B cell (primary cell): ENCODE results near the gene PTH1R. TPM values are rescaled to one million over a fixed set of nuclear protein-coding genes. Genes with fewer than 3 reads are reported as not detected.
A peak's percentile ranks its signal among the peaks of the same experiment; 100 is the strongest.

ENCODE experiments used
- ATAC-seq: fragments of 200-7000 bp; cut with Tn5 transposase; one replicate; pipeline ENCODE4 v1.10.0; 2021; ENCODE audit warnings: low read depth, mild to moderate bottlenecking, moderate number of reproducible peaks, moderate library complexity
- CTCF ChIA-PET: fragments of 350-600 bp; sonication (Branson Sonifier 250); formaldehyde crosslinking; loops from one replicate; lab custom pipeline; 2021; ENCODE audit warnings: antibody characterized with exemption, inconsistent platforms; lab: Charles Lee
- POLR2A ChIA-PET: fragments of 350-600 bp; sonication (Branson Sonifier 250); formaldehyde crosslinking; loops from one replicate; lab custom pipeline; 2021; ENCODE audit warnings: antibody characterized with exemption; lab: Charles Lee
- DNase-seq: peaks from one replicate; pipeline ENCODE4 v3.0.0; 2013
- H2AFZ ChIP-seq: 2 replicates; pipeline ENCODE4 v1.6.1; 2012; ENCODE audit warnings: mild to moderate bottlenecking, low read depth, low read length; ENCODE audit not compliant: insufficient read depth, poor library complexity, severe bottlenecking
- H3K27ac ChIP-seq, 2 donors: 1 replicate in 1 of 2; 2 replicates in 1 of 2; pipeline ENCODE4 v1.5.1; 2012 to 2013; ENCODE audit warnings: low read length in 2 of 2, mild to moderate bottlenecking in 2 of 2, moderate library complexity in 1 of 2
- H3K27me3 ChIP-seq, 4 experiments: fragments of 200-600 bp in 1 of 4; sonication (generic) in 1 of 4; replicated peaks in 1 of 4; 1 replicate in 2 of 4; 2 replicates in 2 of 4; pipeline versions ENCODE4 v1.6.1 to v1.7.0; 2013 to 2016; ENCODE audit warnings: low read length in 3 of 4, mild to moderate bottlenecking in 2 of 4, mixed read lengths in 1 of 4, moderate library complexity in 1 of 4; ENCODE audit not compliant: insufficient read depth in 4 of 4, control insufficient read depth in 3 of 4; ENCODE audit errors: control extremely low read depth in 1 of 4
- H3K36me3 ChIP-seq, 2 experiments: replicated peaks in 1 of 2; 1 replicate in 1 of 2; 2 replicates in 1 of 2; pipeline versions ENCODE4 v1.6.1 to v1.7.1; 2013; ENCODE audit warnings: low read length in 1 of 2; ENCODE audit not compliant: insufficient read depth in 2 of 2, control insufficient read depth in 1 of 2; ENCODE audit errors: control extremely low read depth in 1 of 2, extremely low read depth in 1 of 2
- H3K4me1 ChIP-seq, 2 donors: fragments of 200-600 bp in 1 of 2; sonication (generic) in 1 of 2; 1 replicate in 1 of 2; 2 replicates in 1 of 2; pipeline versions ENCODE4 v1.5.1 to v1.6.1; 2013 to 2017; ENCODE audit warnings: low read length in 2 of 2; ENCODE audit not compliant: control insufficient read depth in 2 of 2, insufficient read depth in 2 of 2
- H3K4me2 ChIP-seq: replicated peaks from 2 replicates; pipeline ENCODE3; 2012; ENCODE audit warnings: mild to moderate bottlenecking, low read depth, low read length; ENCODE audit not compliant: poor library complexity, severe bottlenecking
- H3K4me3 ChIP-seq, 5 experiments: fragments of 200-600 bp in 1 of 5; sonication (generic) in 1 of 5; 1 replicate in 3 of 5; 2 replicates in 2 of 5; pipeline versions ENCODE4 v1.5.1 to v1.7.0; 2011 to 2016; ENCODE audit warnings: low read length in 4 of 5, mild to moderate bottlenecking in 4 of 5, low read depth in 2 of 5, control low read depth in 1 of 5, moderate library complexity in 1 of 5; ENCODE audit not compliant: insufficient read depth in 1 of 5; ENCODE audit errors: control extremely low read depth in 1 of 5, extremely low read depth in 1 of 5
- H3K79me2 ChIP-seq: fragments of 200-600 bp; sonication (generic); one replicate; pipeline ENCODE4 v1.6.0; 2016; ENCODE audit warnings: low read length; ENCODE audit not compliant: control insufficient read depth, insufficient read depth
- H3K9ac ChIP-seq: fragments of 200-600 bp; sonication (generic); 2 replicates; pipeline ENCODE4 v1.6.1; 2017; ENCODE audit warnings: mild to moderate bottlenecking, low read length, moderate library complexity
- H3K9me3 ChIP-seq, 3 donors: one replicate each; pipeline versions ENCODE4 v1.6.1 to v1.7.1; 2013; ENCODE audit warnings: low read length in 2 of 3; ENCODE audit not compliant: control insufficient read depth in 2 of 3, insufficient read depth in 1 of 3; ENCODE audit errors: control extremely low read depth in 1 of 3
- H4K20me1 ChIP-seq: 2 replicates; pipeline ENCODE4 v1.6.0; 2012; ENCODE audit warnings: mild to moderate bottlenecking, low read length; ENCODE audit not compliant: insufficient read depth, control insufficient read depth, poor library complexity, severe bottlenecking
- H3K27ac Mint-ChIP-seq: one replicate; pipeline ENCODE4 v1.8.0; 2021; ENCODE audit warnings: mixed read lengths
- H3K27me3 Mint-ChIP-seq: one replicate; pipeline ENCODE4 v1.8.0; 2021; ENCODE audit warnings: mixed read lengths
- H3K4me1 Mint-ChIP-seq: one replicate; pipeline ENCODE4 v1.8.0; 2021; ENCODE audit warnings: mixed read lengths
- H3K4me3 Mint-ChIP-seq: one replicate; pipeline ENCODE4 v1.8.0; 2021; ENCODE audit warnings: mixed read lengths
- H3K9me3 Mint-ChIP-seq: one replicate; pipeline ENCODE4 v1.8.0; 2022; ENCODE audit warnings: mixed read lengths; ENCODE audit not compliant: insufficient read depth
- EZH2 ChIP-seq: IDR thresholded peaks from 2 replicates; pipeline ENCODE4 v1.6.1; 2012; ENCODE audit warnings: borderline replicate concordance, low read depth, mild to moderate bottlenecking, moderate library complexity, low read length; ENCODE audit not compliant: insufficient read depth, poor library complexity, severe bottlenecking
- WGBS: methylation state at CpG from one replicate; pipeline ENCODE4 v1.1.5; 2013; ENCODE audit warnings: missing lambda C conversion rate; ENCODE audit not compliant: insufficient coverage; 5-methylcytosine and 5-hydroxymethylcytosine counted together
- intact Hi-C: fragments of 100-400 bp; cut with micrococcal nuclease; formaldehyde crosslinking; loops from one replicate; pipeline ENCODE4 v1.10.0; 2022
- polyA plus RNA-seq: library from polyadenylated mRNA; depleted of rRNA; stranded (reverse); fragments of >200 nt; gene quantifications from 2 replicates; pipeline ENCODE4 v1.2.3, GENCODE V29; 2012
- total RNA-seq, 2 donors: library from RNA; stranded (reverse); fragments of 120-200 nt in 1 of 2; gene quantifications; 1 replicate in 1 of 2; 2 replicates in 1 of 2; pipeline versions ENCODE4 v1.2.3 to v1.2.4, GENCODE V29; 2013 to 2022
- TF ChIP-seq, protein P1 (sequence below): fragments of 200-600 bp; IDR thresholded peaks from one replicate; pipeline ENCODE4 v1.8.0; 2022; ENCODE audit warnings: antibody characterized with exemption, mild to moderate bottlenecking

The PTH1R gene
- total and polyA plus RNA-seq, 2 donors (not counting 1 experiment from before 2014, with no cell fraction given): not detected

DNA sequence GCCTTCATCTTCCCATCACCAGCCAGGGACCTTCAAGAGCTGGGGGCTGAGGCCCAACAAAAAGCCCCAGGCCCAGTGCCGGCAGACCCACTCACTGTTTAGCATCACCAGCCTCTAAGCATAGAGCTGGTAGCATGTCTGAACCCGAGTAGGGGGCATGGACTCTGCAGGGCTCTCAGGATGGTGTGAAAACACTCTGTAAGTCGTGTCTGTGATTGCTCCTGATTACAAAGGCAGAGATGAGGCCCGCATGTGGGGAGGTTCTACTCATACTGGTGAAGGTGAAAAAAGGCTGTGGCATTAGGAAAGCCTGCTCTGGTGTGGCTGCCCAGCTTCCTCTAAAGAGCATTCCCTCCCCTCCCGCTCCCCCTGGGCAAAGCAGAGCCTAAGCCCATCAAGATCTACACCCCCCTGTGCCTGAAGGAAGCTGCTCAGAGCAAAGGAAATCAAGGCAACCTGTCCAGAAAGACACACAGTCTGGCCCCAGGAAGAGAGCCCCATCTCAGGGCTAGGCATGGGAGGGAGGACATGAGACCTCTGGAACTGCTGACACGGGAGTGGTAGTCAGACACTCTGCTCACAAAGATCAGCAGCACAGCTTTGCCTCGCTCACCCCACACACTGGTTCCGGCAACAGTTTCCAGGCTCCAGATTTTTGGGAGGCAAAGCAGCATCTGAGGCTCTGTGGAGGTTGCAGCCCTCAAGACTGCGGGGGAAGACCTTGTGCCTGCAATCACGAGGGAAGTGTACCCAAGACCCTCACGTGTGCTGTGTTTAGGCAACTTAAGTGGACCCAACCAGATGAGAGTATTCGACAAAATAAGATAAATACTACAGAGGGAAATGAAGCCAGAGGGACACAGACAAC is 62.3 kb downstream of the PTH1R start:
- Mint-ChIP-seq H3K27me3 (no peaks in the 10 kb centered on the region), H3K9me3 (no peaks in the 10 kb centered on the region), H3K27ac (peak overlapping the region; percentile 90), H3K4me3 (no peak overlapping the region), H3K4me1 (peaks cover 75% of the 10 kb centered on the region)
- Histone ChIP-seq H3K9me3 (no peaks in the 10 kb centered on the region), H3K4me2 (peak overlapping the region; percentile 48), H3K4me3 (no peak overlapping the region), H3K27ac (peak overlapping the region; percentile 26 to 87), H3K9ac (peak overlapping the region; percentile 18), H3K27me3 (no peaks in the 10 kb centered on the region), H3K79me2 (peaks cover 97% of the 10 kb centered on the region), H4K20me1 (peaks cover 65% of the 10 kb centered on the region), H3K4me1 (peaks cover 24 to 59% of the 10 kb centered on the region in 2 donors), H2AFZ (no peak overlapping the region), H3K36me3 (peaks cover 1 to 76% of the 10 kb centered on the region in 2 experiments)
- CTCF ChIA-PET: interaction anchor here (0.7 to 1.4 kb wide), 3 partner anchors 10 to 30 kb away, joined by 3 to 5 read pairs (median 4); no protein-coding TSS in a partner anchor
- 87% methylated on average over 10 of the region's 12 CpGs for WGBS
- no peak for ATAC-seq
- DNase-seq: no peak
- POLR2A ChIA-PET: interaction anchor here (1.1 kb wide), 1 partner anchor 33 kb away, joined by 5 read pairs; no protein-coding TSS in a partner anchor
- intact Hi-C loops: no loop called here
- TF ChIP-seq, protein P1, sequence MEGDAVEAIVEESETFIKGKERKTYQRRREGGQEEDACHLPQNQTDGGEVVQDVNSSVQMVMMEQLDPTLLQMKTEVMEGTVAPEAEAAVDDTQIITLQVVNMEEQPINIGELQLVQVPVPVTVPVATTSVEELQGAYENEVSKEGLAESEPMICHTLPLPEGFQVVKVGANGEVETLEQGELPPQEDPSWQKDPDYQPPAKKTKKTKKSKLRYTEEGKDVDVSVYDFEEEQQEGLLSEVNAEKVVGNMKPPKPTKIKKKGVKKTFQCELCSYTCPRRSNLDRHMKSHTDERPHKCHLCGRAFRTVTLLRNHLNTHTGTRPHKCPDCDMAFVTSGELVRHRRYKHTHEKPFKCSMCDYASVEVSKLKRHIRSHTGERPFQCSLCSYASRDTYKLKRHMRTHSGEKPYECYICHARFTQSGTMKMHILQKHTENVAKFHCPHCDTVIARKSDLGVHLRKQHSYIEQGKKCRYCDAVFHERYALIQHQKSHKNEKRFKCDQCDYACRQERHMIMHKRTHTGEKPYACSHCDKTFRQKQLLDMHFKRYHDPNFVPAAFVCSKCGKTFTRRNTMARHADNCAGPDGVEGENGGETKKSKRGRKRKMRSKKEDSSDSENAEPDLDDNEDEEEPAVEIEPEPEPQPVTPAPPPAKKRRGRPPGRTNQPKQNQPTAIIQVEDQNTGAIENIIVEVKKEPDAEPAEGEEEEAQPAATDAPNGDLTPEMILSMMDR: no peak
- no peak for TF ChIP-seq EZH2

DNA sequence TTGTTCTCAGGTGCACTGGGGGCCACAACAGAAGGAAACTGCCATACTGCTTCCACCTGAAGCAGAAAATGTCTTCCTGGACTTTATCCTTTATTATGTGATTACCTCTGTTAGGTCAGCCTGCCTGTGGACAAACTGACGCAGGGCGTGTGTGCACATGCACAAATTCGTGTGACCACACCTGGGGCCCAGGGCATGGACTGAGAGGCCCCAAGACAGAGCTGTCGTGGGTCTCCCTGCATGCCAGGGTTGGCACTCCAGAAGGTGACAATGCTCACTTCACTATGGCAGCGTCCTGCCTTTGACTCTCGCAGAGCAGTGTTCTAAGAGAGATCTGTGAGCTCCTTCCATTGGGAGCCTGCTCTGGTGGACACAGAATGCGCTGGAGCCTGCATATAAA is 64.6 kb downstream of the PTH1R start:
- Histone ChIP-seq H4K20me1 (peaks cover 82% of the 10 kb centered on the region), H3K9ac (no peak overlapping the region), H3K36me3 (peaks cover 0 to 74% of the 10 kb centered on the region in 2 experiments), H3K4me1 (peaks cover 30 to 59% of the 10 kb centered on the region in 2 donors), H3K4me2 (no peak overlapping the region), H3K27me3 (no peaks in the 10 kb centered on the region), H3K9me3 (no peaks in the 10 kb centered on the region), H3K4me3 (no peak overlapping the region), H2AFZ (no peak overlapping the region), H3K79me2 (peaks cover 97% of the 10 kb centered on the region), H3K27ac (peak overlapping the region in 1 of 2 donors; percentile 38)
- TF ChIP-seq, protein P1: no peak
- no peak for TF ChIP-seq EZH2
- no peaks in the 10 kb centered on the region for H3K9me3 Mint-ChIP-seq
- no peak overlapping the region for H3K4me3 Mint-ChIP-seq
- intact Hi-C loops: no loop called here
- H3K4me1 Mint-ChIP-seq: peaks cover 81% of the 10 kb centered on the region
- CTCF ChIA-PET: interaction anchor here (0.8 to 1.9 kb wide), 3 partner anchors 14 to 45 kb away, joined by 3 to 4 read pairs (median 4); no protein-coding TSS in a partner anchor
- WGBS: 93% methylated on average over 5 of the region's 7 CpGs
- H3K27ac Mint-ChIP-seq: peak overlapping the region; percentile 63
- ATAC-seq: no peak
- no peaks in the 10 kb centered on the region for H3K27me3 Mint-ChIP-seq
- POLR2A ChIA-PET: interaction anchor here (0.7 kb wide), 1 partner anchor 96 kb away, joined by 3 read pairs; no protein-coding TSS in a partner anchor
- DNase-seq: no peak
